Urinary bladder (tissue), 4 donors: ENCODE data around the gene COL4A3. TPM values are rescaled to one million over a fixed set of nuclear protein-coding genes. Genes with fewer than 3 reads are reported as not detected.

Source experiments
- DNase-seq: peaks from one replicate; pipeline ENCODE4 v3.0.0-alpha.2; 2015; ENCODE audit errors: extremely low spot score
- H3K27ac ChIP-seq: one replicate; pipeline ENCODE4 v1.5.1; 2013; ENCODE audit warnings: low read depth, mild to moderate bottlenecking, moderate library complexity
- H3K36me3 ChIP-seq: one replicate; pipeline ENCODE4 v1.6.1; 2013; ENCODE audit warnings: mild to moderate bottlenecking, moderate library complexity; ENCODE audit not compliant: insufficient read depth
- H3K4me1 ChIP-seq: one replicate; pipeline ENCODE4 v1.6.1; 2013; ENCODE audit warnings: mild to moderate bottlenecking, moderate library complexity; ENCODE audit not compliant: insufficient read depth
- H3K4me3 ChIP-seq: one replicate; pipeline ENCODE4 v1.5.1; 2013; ENCODE audit warnings: low read depth, low read length
- WGBS: extraction: QIAGEN DNeasy Blood & Tissue Kit; methylation state at CpG from one replicate; pipeline ENCODE4 v1.1.7; 2013; 5-methylcytosine and 5-hydroxymethylcytosine counted together
- polyA plus RNA-seq: library from polyadenylated mRNA; stranded (reverse); fragments of 200-250 nt; gene quantifications from one replicate; pipeline ENCODE4 v1.2.3, GENCODE V29; 2013
- total RNA-seq: library from RNA; depleted of rRNA; stranded (reverse); fragments of >200 nt; gene quantifications from one replicate; pipeline ENCODE4 v1.2.3, GENCODE V29; 2014
- donor health status: healthy with polysubstance abuse.
- donor health status: healthy.

The COL4A3 gene
- total and polyA plus RNA-seq, 2 donors: 0.74 to 1.4 TPM

DNA sequence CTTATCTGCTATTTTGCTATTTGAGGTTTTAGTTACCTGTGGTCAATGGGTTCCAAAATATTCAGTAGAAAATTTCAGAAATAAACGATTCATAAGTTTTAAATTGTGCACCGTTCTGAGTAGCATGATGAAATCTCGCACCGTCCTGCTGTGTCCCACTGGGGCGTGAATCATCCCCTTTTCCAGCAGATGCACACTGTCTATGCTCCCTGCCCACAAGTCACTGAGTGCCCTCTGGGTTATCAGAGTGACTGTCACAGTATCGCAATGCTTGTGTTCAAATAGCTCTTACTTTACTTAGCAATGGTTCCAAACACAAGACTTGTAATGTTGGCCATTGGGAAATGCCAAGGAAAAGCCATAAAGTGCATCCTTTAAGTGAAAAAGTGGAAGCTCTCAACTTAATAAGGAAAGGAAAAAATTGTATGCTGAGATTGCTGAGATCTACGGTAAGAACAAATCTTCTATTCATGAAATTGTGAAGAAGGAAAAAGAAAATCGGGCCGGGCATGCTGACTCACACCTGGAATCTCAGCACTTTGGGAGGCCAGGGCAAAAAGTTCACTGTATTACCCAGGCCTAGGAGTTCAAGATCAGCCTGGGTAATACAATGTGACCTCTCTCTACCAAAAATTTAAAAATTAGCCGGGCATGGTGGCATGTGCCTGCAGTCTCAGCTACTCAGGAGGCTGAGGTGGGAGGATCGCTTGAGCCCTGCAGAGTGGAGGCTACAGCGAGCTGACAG, 13.3 kb downstream of the COL4A3 start:
- WGBS: 96% methylated on average over 12 of the region's 12 CpGs
- no peak for DNase-seq
- Histone ChIP-seq H3K4me3 (no peak overlapping the region), H3K36me3 (no peaks in the 10 kb centered on the region), H3K4me1 (no peaks in the 10 kb centered on the region), H3K27ac (no peak overlapping the region)

DNA sequence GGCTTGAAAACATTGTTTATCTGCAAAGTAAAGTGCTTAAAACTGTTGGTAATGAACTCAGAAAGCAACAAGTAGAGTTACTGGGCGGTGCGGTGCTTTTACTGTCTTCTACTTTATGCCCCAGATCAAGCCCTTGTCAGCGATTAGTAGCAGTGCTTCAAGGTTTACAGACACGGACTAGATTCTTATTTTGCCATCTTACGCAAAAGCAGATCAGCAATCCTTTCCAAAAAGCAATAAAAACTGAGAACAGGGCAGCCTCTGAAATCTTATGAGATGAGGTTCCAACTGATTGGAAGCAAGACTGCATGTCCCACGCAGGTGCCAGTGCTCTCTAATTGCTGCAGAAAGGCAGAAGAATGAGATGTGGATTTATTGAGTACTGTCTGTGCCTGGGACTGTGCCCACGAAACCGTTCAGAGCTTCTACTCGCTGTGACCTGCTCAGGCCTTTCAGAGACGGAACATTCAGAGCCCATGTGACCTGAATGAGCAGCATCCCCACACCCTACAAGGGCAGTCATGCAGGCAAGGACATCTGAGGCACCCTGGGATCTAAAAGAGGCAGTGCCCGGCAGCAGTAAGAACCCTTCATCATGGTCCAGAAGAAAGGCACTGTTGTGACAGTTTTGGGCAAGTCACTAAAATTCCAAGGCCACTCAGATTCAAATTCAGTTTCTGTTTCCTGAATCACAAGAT, 15.7 kb downstream of the COL4A3 start:
- Histone ChIP-seq H3K27ac (no peak overlapping the region), H3K4me3 (no peak overlapping the region), H3K36me3 (no peaks in the 10 kb centered on the region), H3K4me1 (no peaks in the 10 kb centered on the region)
- DNase-seq: no peak
- WGBS: 49% methylated on average over 11 of the region's 11 CpGs

DNA sequence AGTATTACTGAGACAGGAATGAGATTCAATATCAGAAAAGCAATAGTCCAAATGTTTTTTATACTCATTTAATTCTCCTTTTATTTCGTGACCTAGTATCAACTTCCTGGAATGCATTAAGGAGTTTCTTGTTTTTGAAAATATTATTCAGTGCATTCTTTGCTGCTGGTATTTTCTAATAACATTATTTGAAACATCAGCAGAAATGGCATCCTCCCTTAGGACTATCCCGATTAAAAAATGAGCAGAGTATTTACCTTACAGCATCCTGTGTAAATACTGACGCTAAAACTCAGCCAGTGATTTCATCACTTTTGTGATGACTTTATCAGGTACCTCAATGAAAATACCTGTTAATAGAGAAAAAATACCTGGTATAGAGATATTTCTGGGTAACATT, 16.3 kb downstream of the COL4A3 start:
- 55% methylated on average over 3 of the region's 3 CpGs for WGBS
- Histone ChIP-seq H3K4me3 (no peak overlapping the region), H3K27ac (no peak overlapping the region), H3K4me1 (no peaks in the 10 kb centered on the region), H3K36me3 (no peaks in the 10 kb centered on the region)
- DNase-seq: no peak

- DNase-seq: no peak
- H3K4me3 ChIP-seq: no peak overlapping the region
- no peak overlapping the region for H3K27ac ChIP-seq
- H3K36me3 ChIP-seq: no peaks in the 10 kb centered on the region
- no peaks in the 10 kb centered on the region for H3K4me1 ChIP-seq
Observed at GRCh38 chr2:227182765-227183164, 18.3 kb downstream of the COL4A3 start.

DNA sequence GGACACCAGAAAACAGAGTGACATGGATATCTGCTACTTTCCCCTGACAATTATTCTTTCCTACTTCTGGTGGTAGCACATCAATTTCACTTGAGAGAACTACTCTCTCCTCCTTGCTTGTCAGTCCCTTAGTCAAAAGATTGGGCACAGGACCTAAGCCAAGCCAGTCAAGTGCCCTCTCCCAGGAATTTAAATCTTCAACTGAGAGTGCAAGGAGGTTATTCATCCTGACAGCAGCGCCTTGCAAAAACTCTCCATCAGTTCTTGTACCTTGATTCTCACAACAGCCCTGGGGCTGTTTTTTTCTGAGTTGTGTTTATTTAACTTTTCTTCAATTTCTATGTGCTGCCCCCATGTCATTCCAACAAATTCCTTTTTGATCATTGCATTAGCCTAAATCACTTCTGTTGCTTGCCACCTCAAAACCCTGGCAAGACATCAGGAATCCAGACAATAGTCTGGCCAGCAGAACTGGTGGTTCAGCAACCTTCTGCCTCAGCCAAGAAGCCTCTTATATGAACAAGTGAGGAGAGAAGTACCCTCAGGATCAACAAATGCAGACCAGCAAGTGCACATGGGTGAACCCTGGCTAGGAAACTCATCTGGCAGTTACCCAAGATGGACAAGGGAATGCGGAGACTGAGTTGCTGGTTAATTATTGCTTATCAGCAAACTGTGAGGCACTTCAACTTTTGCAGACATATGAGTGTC, 19.4 kb downstream of the COL4A3 start:
- Histone ChIP-seq H3K4me1 (no peaks in the 10 kb centered on the region), H3K27ac (no peak overlapping the region), H3K4me3 (no peak overlapping the region), H3K36me3 (no peaks in the 10 kb centered on the region)
- DNase-seq: no peak
- WGBS: 88% methylated on average over 2 of the region's 2 CpGs

DNA sequence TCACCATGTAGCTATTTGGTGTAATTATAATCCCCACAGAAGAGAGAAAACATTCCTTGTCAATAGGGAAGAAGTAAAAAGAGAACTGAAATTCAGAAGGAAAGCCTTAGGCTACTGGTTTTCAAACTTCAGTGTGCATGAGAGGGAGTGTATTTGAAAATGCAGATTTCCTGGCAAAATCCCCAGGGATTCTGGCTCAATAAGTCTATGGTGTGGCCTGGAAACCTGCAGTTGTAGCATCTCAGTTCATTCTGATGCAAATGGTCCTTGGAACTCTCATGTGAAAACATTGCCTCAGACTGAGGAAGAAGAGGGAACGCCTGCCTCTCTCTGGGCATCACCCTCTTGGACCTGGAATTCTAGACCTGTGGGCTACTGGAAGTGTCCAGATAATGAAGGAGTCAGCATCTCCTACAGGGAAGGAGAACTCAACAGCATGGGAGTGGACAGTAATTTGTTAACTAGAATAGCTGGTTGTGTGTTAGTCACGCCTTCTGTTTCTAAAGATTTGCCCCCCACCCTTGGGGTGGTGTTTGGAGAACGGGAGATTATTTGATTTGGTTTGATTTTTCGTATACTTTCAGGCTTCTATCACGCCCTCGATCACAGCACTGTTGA, 21.3 kb downstream of the COL4A3 start:
- 84% methylated on average over 6 of the region's 6 CpGs for WGBS

DNA sequence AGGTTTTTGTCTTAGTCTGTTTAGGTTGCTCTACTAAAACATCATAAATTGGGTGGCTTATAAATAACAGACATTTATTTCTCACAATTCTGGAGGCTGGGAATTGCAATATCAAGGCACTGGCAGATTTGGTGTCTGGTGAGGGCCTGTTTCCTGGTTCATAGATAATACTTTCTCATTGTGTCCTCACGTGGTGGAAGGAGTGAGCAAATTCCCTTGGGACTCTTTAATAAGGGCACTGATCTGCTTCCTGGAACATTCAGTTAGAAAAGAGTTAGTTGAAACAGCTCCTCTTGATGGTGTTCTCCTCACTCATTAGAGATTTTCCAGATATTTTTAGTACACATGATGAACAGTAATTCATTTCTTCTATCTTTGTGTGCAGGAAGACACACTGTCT, 22.3 kb downstream of the COL4A3 start:
- Histone ChIP-seq H3K4me1 (no peaks in the 10 kb centered on the region), H3K27ac (no peak overlapping the region), H3K36me3 (no peaks in the 10 kb centered on the region), H3K4me3 (no peak overlapping the region)
- no peak for DNase-seq
- 23% methylated on average over 1 of the region's 1 CpG for WGBS

More for the DNA sequence above, 21.3 kb downstream of the COL4A3 start:
- H3K36me3 ChIP-seq: no peaks in the 10 kb centered on the region
- DNase-seq: no peak
- H3K4me3 ChIP-seq: no peak overlapping the region
- no peak overlapping the region for H3K27ac ChIP-seq
- no peaks in the 10 kb centered on the region for H3K4me1 ChIP-seq

- WGBS: 26% methylated on average over 6 of the region's 6 CpGs
- H3K4me1 ChIP-seq: no peaks in the 10 kb centered on the region
- H3K27ac ChIP-seq: no peak overlapping the region
- H3K36me3 ChIP-seq: no peaks in the 10 kb centered on the region
- DNase-seq: no peak
- no peak overlapping the region for H3K4me3 ChIP-seq
Observed at GRCh38 chr2:227188292-227188691, 23.9 kb downstream of the COL4A3 start.

GRCh38 chr2:227191367-227191766, 26.9 kb downstream of the COL4A3 start:
- Histone ChIP-seq H3K4me1 (no peaks in the 10 kb centered on the region), H3K36me3 (no peaks in the 10 kb centered on the region), H3K27ac (no peak overlapping the region), H3K4me3 (no peak overlapping the region)
- no peak for DNase-seq
- 59% methylated on average over 3 of the region's 3 CpGs for WGBS

- Histone ChIP-seq H3K4me3 (no peak overlapping the region), H3K36me3 (no peaks in the 10 kb centered on the region), H3K4me1 (no peaks in the 10 kb centered on the region), H3K27ac (no peak overlapping the region)
- 89% methylated on average over 3 of the region's 3 CpGs for WGBS
- no peak for DNase-seq
Observed at GRCh38 chr2:227192491-227192890, 28.1 kb downstream of the COL4A3 start.

GRCh38 chr2:227194219-227194618, 29.8 kb downstream of the COL4A3 start:
- 63% methylated on average over 2 of the region's 2 CpGs for WGBS
- no peak for DNase-seq
- Histone ChIP-seq H3K36me3 (no peaks in the 10 kb centered on the region), H3K27ac (no peak overlapping the region), H3K4me3 (no peak overlapping the region), H3K4me1 (no peaks in the 10 kb centered on the region)

- Histone ChIP-seq H3K4me3 (no peak overlapping the region), H3K27ac (no peak overlapping the region), H3K4me1 (no peaks in the 10 kb centered on the region), H3K36me3 (no peaks in the 10 kb centered on the region)
- DNase-seq: no peak
- 54% methylated on average over 3 of the region's 3 CpGs for WGBS
Observed at GRCh38 chr2:227198866-227199265, 34.4 kb downstream of the COL4A3 start.

GRCh38 chr2:227201771-227202170, 37.3 kb downstream of the COL4A3 start:
- Histone ChIP-seq H3K36me3 (no peaks in the 10 kb centered on the region), H3K4me1 (no peaks in the 10 kb centered on the region), H3K27ac (no peak overlapping the region), H3K4me3 (no peak overlapping the region)
- DNase-seq: no peak
- WGBS: 91% methylated on average over 2 of the region's 2 CpGs
